ENCODE data around the gene ABTB2. TPM values are rescaled to one million over a fixed set of nuclear protein-coding genes. Genes with fewer than 3 reads are reported as not detected.

The ABTB2 gene
- total RNA-seq, 1 experiment from 2014 or later, result not detected

DNA sequence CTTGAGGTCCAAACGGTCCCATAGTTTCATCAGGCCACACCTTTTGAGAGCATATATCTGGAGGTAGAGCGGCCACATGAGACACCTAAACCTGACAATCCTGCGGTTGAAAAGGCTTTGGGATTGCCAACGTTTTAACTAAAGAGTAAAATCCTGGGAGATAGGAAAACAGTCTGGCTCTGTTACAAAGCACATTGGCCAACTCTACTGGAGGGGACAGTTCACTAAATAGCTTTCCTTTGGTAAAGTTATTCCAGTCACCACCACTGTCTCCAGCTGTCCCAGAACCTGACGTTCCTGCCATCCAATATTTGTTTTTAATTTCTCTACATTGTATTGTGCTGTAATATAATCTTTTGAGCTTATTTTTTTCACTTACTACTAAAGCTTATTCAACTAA, 22.0 kb downstream of the ABTB2 start:
- Histone ChIP-seq H3K27me3 (ENCODE audit: low read length) (no peaks in the 10 kb centered on the region), H3K4me1 (ENCODE audit: low read length) (no peaks in the 10 kb centered on the region), H3K4me3 (ENCODE audit: low read length) (no peak overlapping the region), H3K27ac (ENCODE audit: low read length) (no peak overlapping the region), H3K9me2 (replicated peaks; ENCODE audit: insufficient read depth, low read length) (no peaks in the 10 kb centered on the region), H4K20me1 (ENCODE audit: insufficient read depth, low read depth, low read length) (no peaks in the 10 kb centered on the region), H3K9ac (ENCODE audit: low read length) (no peak overlapping the region), H3K9me3 (ENCODE audit: low read length) (no peaks in the 10 kb centered on the region), H3K36me3 (ENCODE audit: insufficient read depth, low read length) (no peaks in the 10 kb centered on the region), H3K79me2 (ENCODE audit: low read length) (no peaks in the 10 kb centered on the region), H2AFZ (ENCODE audit: low read length) (no peak overlapping the region), H3K4me2 (ENCODE audit: low read depth, low read length, poor library complexity, severe bottlenecking) (no peak overlapping the region)
- no peak for DNase-seq

- no peaks in the 10 kb centered on the region for H3K9me3 ChIP-seq (ENCODE audit: low read length)
- H3K9ac ChIP-seq (ENCODE audit: low read length), result no peak overlapping the region
- no peak overlapping the region for H3K27ac ChIP-seq (ENCODE audit: low read length)
- H3K9me2 ChIP-seq (replicated peaks; ENCODE audit: insufficient read depth, low read length), result no peaks in the 10 kb centered on the region
- H3K36me3 ChIP-seq (ENCODE audit: insufficient read depth, low read length), result no peaks in the 10 kb centered on the region
- H3K4me3 ChIP-seq (ENCODE audit: low read length), result no peak overlapping the region
- no peaks in the 10 kb centered on the region for H4K20me1 ChIP-seq (ENCODE audit: insufficient read depth, low read depth, low read length)
- H3K79me2 ChIP-seq (ENCODE audit: low read length), result no peaks in the 10 kb centered on the region
- no peaks in the 10 kb centered on the region for H3K27me3 ChIP-seq (ENCODE audit: low read length)
- no peaks in the 10 kb centered on the region for H3K4me1 ChIP-seq (ENCODE audit: low read length)
- H3K4me2 ChIP-seq (ENCODE audit: low read depth, low read length, poor library complexity, severe bottlenecking), result no peak overlapping the region
- no peak overlapping the region for H2AFZ ChIP-seq (ENCODE audit: low read length)
- no peak for DNase-seq
Measured at GRCh38 chr11:34335331-34335730, 22.5 kb downstream of the ABTB2 start.

DNA sequence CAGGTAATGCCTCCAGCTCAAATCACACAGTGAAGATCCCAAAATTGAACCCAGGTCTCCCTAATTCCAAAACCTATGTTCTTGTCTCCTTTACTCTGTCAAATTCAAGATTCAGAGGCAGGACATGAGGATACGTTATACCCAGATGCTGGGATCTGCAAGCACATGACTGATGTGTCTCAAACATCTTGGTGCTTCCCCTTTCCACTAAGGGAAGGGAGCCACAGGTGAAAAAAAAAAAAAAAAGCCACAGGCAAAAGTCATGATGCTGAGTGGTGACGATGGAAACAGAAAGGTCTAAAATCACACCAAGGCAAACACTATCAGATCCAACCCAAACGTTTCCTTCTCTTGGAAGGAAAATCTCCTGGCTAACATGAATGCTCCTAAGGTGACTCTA, 24.0 kb downstream of the ABTB2 start:
- Histone ChIP-seq H3K9me2 (replicated peaks; ENCODE audit: insufficient read depth, low read length) (no peaks in the 10 kb centered on the region), H3K4me1 (ENCODE audit: low read length) (no peaks in the 10 kb centered on the region), H3K9ac (ENCODE audit: low read length) (no peak overlapping the region), H4K20me1 (ENCODE audit: insufficient read depth, low read depth, low read length) (no peaks in the 10 kb centered on the region), H3K27ac (ENCODE audit: low read length) (no peak overlapping the region), H3K36me3 (ENCODE audit: insufficient read depth, low read length) (no peaks in the 10 kb centered on the region), H3K4me2 (ENCODE audit: low read depth, low read length, poor library complexity, severe bottlenecking) (no peak overlapping the region), H2AFZ (ENCODE audit: low read length) (no peak overlapping the region), H3K4me3 (ENCODE audit: low read length) (no peak overlapping the region), H3K27me3 (ENCODE audit: low read length) (no peaks in the 10 kb centered on the region), H3K9me3 (ENCODE audit: low read length) (no peaks in the 10 kb centered on the region), H3K79me2 (ENCODE audit: low read length) (no peaks in the 10 kb centered on the region)
- DNase-seq, result no peak

GRCh38 chr11:34332524-34332923, 25.3 kb downstream of the ABTB2 start:
- H3K4me1 ChIP-seq (ENCODE audit: low read length), result no peaks in the 10 kb centered on the region
- H3K27ac ChIP-seq (ENCODE audit: low read length), result no peak overlapping the region
- H3K79me2 ChIP-seq (ENCODE audit: low read length), result no peaks in the 10 kb centered on the region
- no peaks in the 10 kb centered on the region for H3K36me3 ChIP-seq (ENCODE audit: insufficient read depth, low read length)
- H2AFZ ChIP-seq (ENCODE audit: low read length), result no peak overlapping the region
- no peaks in the 10 kb centered on the region for H3K9me3 ChIP-seq (ENCODE audit: low read length)
- H3K27me3 ChIP-seq (ENCODE audit: low read length), result no peaks in the 10 kb centered on the region
- H3K9me2 ChIP-seq (replicated peaks; ENCODE audit: insufficient read depth, low read length), result no peaks in the 10 kb centered on the region
- DNase-seq, result no peak
- no peak overlapping the region for H3K4me3 ChIP-seq (ENCODE audit: low read length)
- no peak overlapping the region for H3K4me2 ChIP-seq (ENCODE audit: low read depth, low read length, poor library complexity, severe bottlenecking)
- no peaks in the 10 kb centered on the region for H4K20me1 ChIP-seq (ENCODE audit: insufficient read depth, low read depth, low read length)
- no peak overlapping the region for H3K9ac ChIP-seq (ENCODE audit: low read length)

DNA sequence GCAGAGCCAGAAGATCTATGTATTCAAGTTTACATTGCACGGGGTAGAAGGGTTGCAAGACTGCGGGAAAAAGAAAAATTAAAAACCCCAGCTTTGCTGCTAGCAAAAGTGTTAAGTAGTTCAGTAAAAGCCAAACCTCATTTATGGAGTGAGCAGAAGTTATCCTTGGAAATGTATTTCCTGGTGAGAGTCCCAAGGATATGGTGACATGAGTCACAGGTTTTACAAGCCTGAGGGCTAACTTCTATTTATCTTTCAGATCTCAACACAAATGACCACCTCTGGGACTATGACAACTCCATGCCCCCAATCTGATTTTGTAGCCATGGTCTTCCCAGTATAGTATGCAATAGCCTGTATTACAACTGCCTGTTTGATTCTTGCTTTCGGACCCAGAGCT, 26.1 kb downstream of the ABTB2 start:
- H3K9me2 ChIP-seq (replicated peaks; ENCODE audit: insufficient read depth, low read length), result no peaks in the 10 kb centered on the region
- H3K79me2 ChIP-seq (ENCODE audit: low read length), result no peaks in the 10 kb centered on the region
- no peak overlapping the region for H3K4me3 ChIP-seq (ENCODE audit: low read length)
- H2AFZ ChIP-seq (ENCODE audit: low read length), result no peak overlapping the region
- no peaks in the 10 kb centered on the region for H3K4me1 ChIP-seq (ENCODE audit: low read length)
- H3K27ac ChIP-seq (ENCODE audit: low read length), result no peak overlapping the region
- H3K36me3 ChIP-seq (ENCODE audit: insufficient read depth, low read length), result no peaks in the 10 kb centered on the region
- no peak overlapping the region for H3K9ac ChIP-seq (ENCODE audit: low read length)
- no peak overlapping the region for H3K4me2 ChIP-seq (ENCODE audit: low read depth, low read length, poor library complexity, severe bottlenecking)
- no peaks in the 10 kb centered on the region for H3K27me3 ChIP-seq (ENCODE audit: low read length)
- DNase-seq, result no peak
- H3K9me3 ChIP-seq (ENCODE audit: low read length), result no peaks in the 10 kb centered on the region
- H4K20me1 ChIP-seq (ENCODE audit: insufficient read depth, low read depth, low read length), result no peaks in the 10 kb centered on the region

DNA sequence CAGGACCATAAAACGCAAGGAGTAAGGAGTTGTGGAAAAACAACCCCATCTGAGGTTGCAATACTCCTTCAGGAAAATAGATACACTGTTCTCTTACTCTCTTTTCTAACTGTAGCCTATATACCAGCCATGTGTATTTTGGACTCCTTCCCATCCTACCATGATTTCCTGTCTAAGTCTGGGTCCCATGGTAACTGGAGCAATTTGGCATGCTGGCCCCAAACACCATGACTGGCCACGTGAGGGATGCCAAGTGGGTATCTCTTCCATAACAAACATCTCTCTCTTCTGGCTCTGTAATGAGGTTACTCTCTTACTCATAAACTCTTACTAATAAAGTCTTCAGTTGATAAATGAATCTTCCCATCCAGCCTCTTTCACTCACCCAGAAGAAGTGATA, 26.5 kb downstream of the ABTB2 start:
- H3K36me3 ChIP-seq (ENCODE audit: insufficient read depth, low read length), result no peaks in the 10 kb centered on the region
- no peak overlapping the region for H3K4me2 ChIP-seq (ENCODE audit: low read depth, low read length, poor library complexity, severe bottlenecking)
- H2AFZ ChIP-seq (ENCODE audit: low read length), result no peak overlapping the region
- no peaks in the 10 kb centered on the region for H3K9me2 ChIP-seq (replicated peaks; ENCODE audit: insufficient read depth, low read length)
- no peak for DNase-seq
- no peaks in the 10 kb centered on the region for H3K4me1 ChIP-seq (ENCODE audit: low read length)
- no peaks in the 10 kb centered on the region for H4K20me1 ChIP-seq (ENCODE audit: insufficient read depth, low read depth, low read length)
- no peaks in the 10 kb centered on the region for H3K9me3 ChIP-seq (ENCODE audit: low read length)
- H3K4me3 ChIP-seq (ENCODE audit: low read length), result no peak overlapping the region
- no peak overlapping the region for H3K27ac ChIP-seq (ENCODE audit: low read length)
- H3K9ac ChIP-seq (ENCODE audit: low read length), result no peak overlapping the region
- H3K27me3 ChIP-seq (ENCODE audit: low read length), result no peaks in the 10 kb centered on the region
- H3K79me2 ChIP-seq (ENCODE audit: low read length), result no peaks in the 10 kb centered on the region

DNA sequence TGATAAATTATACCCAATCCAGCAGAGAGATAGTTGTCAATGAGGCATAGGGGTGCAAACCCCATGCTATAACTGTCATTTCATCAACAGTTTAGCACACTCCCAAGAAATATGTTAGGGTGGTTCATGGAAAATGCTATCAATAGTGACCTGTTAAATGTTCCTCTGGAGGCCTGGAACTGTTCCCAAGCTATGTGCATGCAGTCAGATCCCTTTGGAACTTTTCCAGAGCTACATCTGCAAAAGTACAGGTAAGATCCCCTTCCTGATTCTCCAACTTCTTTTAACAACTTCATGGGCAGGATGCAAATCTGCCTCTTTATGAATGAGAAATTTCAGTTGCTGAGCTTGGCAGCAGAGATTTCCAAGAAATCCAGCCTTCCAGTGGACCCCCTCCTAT, 27.2 kb downstream of the ABTB2 start:
- no peak overlapping the region for H3K4me2 ChIP-seq (ENCODE audit: low read depth, low read length, poor library complexity, severe bottlenecking)

GRCh38 chr11:34329876-34330275, 27.9 kb downstream of the ABTB2 start:
- H3K9ac ChIP-seq (ENCODE audit: low read length), result no peak overlapping the region
- H3K4me1 ChIP-seq (ENCODE audit: low read length), result no peaks in the 10 kb centered on the region
- no peaks in the 10 kb centered on the region for H3K36me3 ChIP-seq (ENCODE audit: insufficient read depth, low read length)
- no peaks in the 10 kb centered on the region for H3K79me2 ChIP-seq (ENCODE audit: low read length)
- H3K4me2 ChIP-seq (ENCODE audit: low read depth, low read length, poor library complexity, severe bottlenecking), result no peak overlapping the region
- H3K9me3 ChIP-seq (ENCODE audit: low read length), result no peaks in the 10 kb centered on the region
- H3K4me3 ChIP-seq (ENCODE audit: low read length), result no peak overlapping the region
- no peaks in the 10 kb centered on the region for H3K27me3 ChIP-seq (ENCODE audit: low read length)
- H4K20me1 ChIP-seq (ENCODE audit: insufficient read depth, low read depth, low read length), result no peaks in the 10 kb centered on the region
- no peak overlapping the region for H3K27ac ChIP-seq (ENCODE audit: low read length)
- no peak for DNase-seq
- H2AFZ ChIP-seq (ENCODE audit: low read length), result no peak overlapping the region
- H3K9me2 ChIP-seq (replicated peaks; ENCODE audit: insufficient read depth, low read length), result no peaks in the 10 kb centered on the region

More for the DNA sequence above, 27.2 kb downstream of the ABTB2 start:
- H3K9ac ChIP-seq (ENCODE audit: low read length), result no peak overlapping the region
- no peaks in the 10 kb centered on the region for H3K9me3 ChIP-seq (ENCODE audit: low read length)
- DNase-seq, result no peak
- no peaks in the 10 kb centered on the region for H4K20me1 ChIP-seq (ENCODE audit: insufficient read depth, low read depth, low read length)
- H3K4me1 ChIP-seq (ENCODE audit: low read length), result no peaks in the 10 kb centered on the region
- no peak overlapping the region for H2AFZ ChIP-seq (ENCODE audit: low read length)
- no peaks in the 10 kb centered on the region for H3K27me3 ChIP-seq (ENCODE audit: low read length)
- no peak overlapping the region for H3K4me3 ChIP-seq (ENCODE audit: low read length)
- no peaks in the 10 kb centered on the region for H3K9me2 ChIP-seq (replicated peaks; ENCODE audit: insufficient read depth, low read length)
- no peaks in the 10 kb centered on the region for H3K79me2 ChIP-seq (ENCODE audit: low read length)
- no peaks in the 10 kb centered on the region for H3K36me3 ChIP-seq (ENCODE audit: insufficient read depth, low read length)
- no peak overlapping the region for H3K27ac ChIP-seq (ENCODE audit: low read length)

GRCh38 chr11:34328632-34328910, 29.2 kb downstream of the ABTB2 start:
- no peak overlapping the region for H3K4me2 ChIP-seq (ENCODE audit: low read depth, low read length, poor library complexity, severe bottlenecking)
- no peaks in the 10 kb centered on the region for H3K36me3 ChIP-seq (ENCODE audit: insufficient read depth, low read length)
- no peaks in the 10 kb centered on the region for H3K9me3 ChIP-seq (ENCODE audit: low read length)
- H2AFZ ChIP-seq (ENCODE audit: low read length), result no peak overlapping the region
- H3K27me3 ChIP-seq (ENCODE audit: low read length), result no peaks in the 10 kb centered on the region
- H3K9me2 ChIP-seq (replicated peaks; ENCODE audit: insufficient read depth, low read length), result no peaks in the 10 kb centered on the region
- no peaks in the 10 kb centered on the region for H3K79me2 ChIP-seq (ENCODE audit: low read length)
- H3K9ac ChIP-seq (ENCODE audit: low read length), result no peak overlapping the region
- H3K4me1 ChIP-seq (ENCODE audit: low read length), result no peaks in the 10 kb centered on the region
- DNase-seq, result no peak
- H3K27ac ChIP-seq (ENCODE audit: low read length), result no peak overlapping the region
- H4K20me1 ChIP-seq (ENCODE audit: insufficient read depth, low read depth, low read length), result no peaks in the 10 kb centered on the region
- H3K4me3 ChIP-seq (ENCODE audit: low read length), result no peak overlapping the region
